Endothelial cell of umbilical vein (primary cell): Measurements from ENCODE around the gene NTRK2. TPM values are rescaled to one million over a fixed set of nuclear protein-coding genes. Genes with fewer than 3 reads are reported as not detected.

Source experiments
- BruUV-seq: library from RNA; stranded (reverse); fragments of 400-500 nt; replicated peaks from 2 replicates; lab custom pipeline; 2021; lab: Mats Ljungman, UMichigan
- CTCF ChIA-PET: fragments of 300-600, 350-600 bp; sonication (Branson Sonifier 250); formaldehyde crosslinking; loops from one replicate; lab custom pipeline; 2021; ENCODE audit warnings: antibody characterized with exemption, inconsistent platforms; lab: Charles Lee
- POLR2A ChIA-PET: fragments of 300-600, 350-600 bp; sonication (Branson Sonifier 250); formaldehyde crosslinking; loops from one replicate; lab custom pipeline; 2021; ENCODE audit warnings: antibody characterized with exemption, inconsistent platforms; lab: Charles Lee
- DNase-seq: peaks from one replicate; pipeline ENCODE4 v3.0.0-alpha.2; 2011; ENCODE audit warnings: low read depth, low spot score
- FAIRE-seq: peaks from 2 replicates; lab custom pipeline; 2011; peaks lifted over from hg19 to GRCh38; lab: Jason Lieb, UNC
- H2AFZ ChIP-seq: 2 replicates; pipeline ENCODE4 v1.6.0; 2012; ENCODE audit warnings: low read depth, low read length, control low read depth, inconsistent platforms
- H3K27ac ChIP-seq: 2 replicates; pipeline ENCODE4 v1.5.1; 2011; ENCODE audit warnings: low read depth, mild to moderate bottlenecking, control low read depth, low read length, moderate library complexity; ENCODE audit not compliant: insufficient read depth
- H3K27me3 ChIP-seq, 2 experiments: 2 replicates each; pipeline versions ENCODE4 v1.6.0 to v1.6.1; 2011; ENCODE audit warnings: low read length in 2 of 2, mixed read lengths in 1 of 2; ENCODE audit not compliant: control insufficient read depth in 2 of 2, insufficient read depth in 2 of 2
- H3K36me3 ChIP-seq, 2 experiments: 2 replicates in 1 of 2; 3 replicates in 1 of 2; pipeline ENCODE4 v1.5.1; 2011; ENCODE audit warnings: low read length in 2 of 2, mild to moderate bottlenecking in 1 of 2, moderate library complexity in 1 of 2; ENCODE audit not compliant: control insufficient read depth in 2 of 2, insufficient read depth in 2 of 2; ENCODE audit errors: extremely low read depth in 1 of 2
- H3K4me1 ChIP-seq: 3 replicates; pipeline ENCODE4 v1.5.1; 2011; ENCODE audit warnings: mild to moderate bottlenecking, low read length; ENCODE audit not compliant: control insufficient read depth, insufficient read depth; ENCODE audit errors: extremely low read depth
- H3K4me2 ChIP-seq: 2 replicates; pipeline ENCODE4 v1.6.1; 2011; ENCODE audit warnings: low read length, control low read depth, mixed read lengths; ENCODE audit not compliant: insufficient read depth
- H3K4me3 ChIP-seq, 3 experiments: fragments of 200-600 bp in 1 of 3; sonication (generic), shearing (Covaris generic) in 1 of 3; replicated peaks in 1 of 3; 2 replicates each; pipeline ENCODE4 v1.5.1; 2011 to 2016; ENCODE audit warnings: control low read depth in 3 of 3, low read length in 3 of 3, mild to moderate bottlenecking in 2 of 3, inconsistent platforms in 1 of 3, low read depth in 1 of 3, moderate library complexity in 1 of 3; ENCODE audit not compliant: insufficient read depth in 1 of 3
- H3K79me2 ChIP-seq: 2 replicates; pipeline ENCODE4 v1.6.0; 2012; ENCODE audit warnings: low read length, inconsistent platforms; ENCODE audit not compliant: control insufficient read depth, insufficient read depth
- H3K9ac ChIP-seq: replicated peaks from 2 replicates; pipeline ENCODE3; 2011; ENCODE audit warnings: low read length, control low read depth; ENCODE audit not compliant: insufficient read depth; ENCODE audit errors: extremely low read depth
- H3K9me1 ChIP-seq: replicated peaks from 3 replicates; pipeline ENCODE4 v1.6.0; 2011; ENCODE audit warnings: mild to moderate bottlenecking, low read length; ENCODE audit not compliant: control insufficient read depth, insufficient read depth; ENCODE audit errors: extremely low read depth
- H3K9me3 ChIP-seq: replicated peaks from 2 replicates; pipeline ENCODE4 v1.5.1; 2012; ENCODE audit warnings: low read length, inconsistent platforms; ENCODE audit not compliant: control insufficient read depth, insufficient read depth
- H4K20me1 ChIP-seq: replicated peaks from 2 replicates; pipeline ENCODE3; 2011; ENCODE audit warnings: mild to moderate bottlenecking, low read length; ENCODE audit not compliant: control insufficient read depth, insufficient read depth; ENCODE audit errors: extremely low read depth
- CTCF ChIP-seq, 2 donors: IDR thresholded peaks; 1 replicate in 1 of 2; 2 replicates in 1 of 2; pipeline ENCODE4 v1.5.1; 2011; ENCODE audit warnings: low read length in 2 of 2, mild to moderate bottlenecking in 2 of 2, moderate library complexity in 2 of 2, control low read depth in 1 of 2, inconsistent platforms in 1 of 2, low read depth in 1 of 2; ENCODE audit not compliant: insufficient read depth in 1 of 2; ENCODE audit errors: extremely low read depth in 1 of 2
- EZH2 ChIP-seq: IDR thresholded peaks from 2 replicates; pipeline ENCODE4 v1.6.1; 2012; ENCODE audit warnings: borderline replicate concordance, low read depth, mild to moderate bottlenecking, moderate library complexity, low read length, inconsistent platforms; ENCODE audit not compliant: severe bottlenecking
- FOS ChIP-seq: IDR thresholded peaks from 2 replicates; pipeline ENCODE4 v1.6.1; 2011; ENCODE audit warnings: mild to moderate bottlenecking, low read length, moderate library complexity, borderline replicate concordance; ENCODE audit not compliant: insufficient read depth
- GATA2 ChIP-seq: IDR thresholded peaks from 2 replicates; pipeline ENCODE4 v1.7.0; 2011; ENCODE audit warnings: low read depth, mild to moderate bottlenecking, moderate library complexity, mixed read lengths, low read length; ENCODE audit not compliant: insufficient read length, insufficient read depth
- JUN ChIP-seq: IDR thresholded peaks from 2 replicates; pipeline ENCODE4 v1.6.1; 2011; ENCODE audit warnings: borderline replicate concordance, low read depth; ENCODE audit not compliant: insufficient read length, insufficient read depth
- MAX ChIP-seq: IDR thresholded peaks from 2 replicates; pipeline ENCODE4 v1.6.1; 2011; ENCODE audit not compliant: insufficient read depth, insufficient read length
- MYC ChIP-seq: IDR thresholded peaks from one replicate; pipeline ENCODE4 v1.6.1; 2011; ENCODE audit warnings: mild to moderate bottlenecking, low read depth, low read length
- POLR2A ChIP-seq: IDR thresholded peaks from 2 replicates; pipeline ENCODE4 v1.6.1; 2012; ENCODE audit warnings: low read depth, mild to moderate bottlenecking, control low read depth, low read length
- POLR2AphosphoS5 ChIP-seq: IDR thresholded peaks from 2 replicates; pipeline ENCODE4 v1.6.1; 2012; ENCODE audit warnings: low read depth, mild to moderate bottlenecking, control low read depth, low read length, moderate library complexity; ENCODE audit not compliant: insufficient read depth
- dilution Hi-C: fragments of 300-500 bp; cut with MboI; formaldehyde crosslinking; loops from one replicate; pipeline ENCODE4 v1.15.0; 2019; ENCODE audit warnings: low sequenced_read_pairs; ENCODE audit not compliant: extremely low pct_ligation_motif_present
- intact Hi-C: fragments of 100-400 bp; cut with micrococcal nuclease; formaldehyde crosslinking; loops from one replicate; pipeline ENCODE4 v1.10.0; 2022
- polyA plus RNA-seq, 4 experiments: library from polyadenylated mRNA; depleted of rRNA in 3 of 4; stranded (reverse) in 3 of 4; unstranded in 1 of 4; fragments of >200 nt; gene quantifications; 2 replicates each; pipeline versions ENCODE4 v1.2.1 to v1.2.3, GENCODE V29; 2011 to 2012; ENCODE audit warnings: missing spikeins in 1 of 4
- total RNA-seq: library from RNA; stranded (reverse); gene quantifications from 2 replicates; pipeline ENCODE4 v1.2.3, GENCODE V29; 2021

NTRK2 gene
- total and polyA plus RNA-seq, 2 donors (not counting 3 experiments of a cell fraction or from before 2014, with no cell fraction given) = 0.01 to 0.13 TPM

- dilution Hi-C loops = no loop called here
- no peak overlapping the region for H3K4me2 ChIP-seq
- H3K27me3 ChIP-seq = no peaks in the 10 kb centered on the region
- POLR2A ChIA-PET = no interaction called here
- no peaks in the 10 kb centered on the region for H3K9me3 ChIP-seq
- DNase-seq (no peak), FAIRE-seq (no peak)
- no peaks in the 10 kb centered on the region for H3K79me2 ChIP-seq
- no peaks in the 10 kb centered on the region for H3K36me3 ChIP-seq
- BruUV-seq = no TSS peak
- intact Hi-C loops = no loop called here
- H2AFZ ChIP-seq = no peak overlapping the region
- no peaks in the 10 kb centered on the region for H4K20me1 ChIP-seq
- H3K4me1 ChIP-seq = no peaks in the 10 kb centered on the region
- CTCF ChIA-PET = interaction anchor here (1.3 kb wide), 1 partner anchor 13 kb away, joined by 4 read pairs; no protein-coding TSS in a partner anchor
- no peak overlapping the region for H3K4me3 ChIP-seq
- H3K9ac ChIP-seq = no peak overlapping the region
- H3K9me1 ChIP-seq = no peaks in the 10 kb centered on the region
- no peak overlapping the region for H3K27ac ChIP-seq
- TF ChIP-seq EZH2 = no peak
- no peak for TF ChIP-seq JUN
- TF ChIP-seq MYC = no peak
- no peak for TF ChIP-seq FOS
- TF ChIP-seq POLR2AphosphoS5 = no peak
- no peak for TF ChIP-seq POLR2A
- TF ChIP-seq MAX = no peak
- no peak for TF ChIP-seq CTCF (IDR thresholded peaks at IDR 0.05; ENCODE audit: extremely low read depth in 1 of 2, insufficient read depth in 1 of 2, low read depth in 1 of 2, low read length in 2 of 2)
- no peak for TF ChIP-seq GATA2
Measured at GRCh38 chr9:84736081-84736480, 66.6 kb downstream of the NTRK2 start.
